Measurements from ENCODE around the gene SLC8A3.

GRCh38 chr14:70137788-70138187, 51.0 kb downstream of the SLC8A3 start:
- TF ChIP-seq HIVEP1 (CRISPR knock-in tag; IDR thresholded peaks at IDR 0.05) (no peak), MIER3 (CRISPR knock-in tag; IDR thresholded peaks at IDR 0.05; ENCODE audit: borderline replicate concordance) (no peak), FOXP1 (IDR thresholded peaks at IDR 0.05) (no peak), FOXP1 (CRISPR knock-in tag; IDR thresholded peaks at IDR 0.05) (no peak), FOXA1 (IDR thresholded peaks at IDR 0.05) (no peak), FOXA1 (CRISPR knock-in tag; IDR thresholded peaks at IDR 0.05) (no peak)
- TF ChIP-seq, protein P1, sequence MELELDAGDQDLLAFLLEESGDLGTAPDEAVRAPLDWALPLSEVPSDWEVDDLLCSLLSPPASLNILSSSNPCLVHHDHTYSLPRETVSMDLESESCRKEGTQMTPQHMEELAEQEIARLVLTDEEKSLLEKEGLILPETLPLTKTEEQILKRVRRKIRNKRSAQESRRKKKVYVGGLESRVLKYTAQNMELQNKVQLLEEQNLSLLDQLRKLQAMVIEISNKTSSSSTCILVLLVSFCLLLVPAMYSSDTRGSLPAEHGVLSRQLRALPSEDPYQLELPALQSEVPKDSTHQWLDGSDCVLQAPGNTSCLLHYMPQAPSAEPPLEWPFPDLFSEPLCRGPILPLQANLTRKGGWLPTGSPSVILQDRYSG (CRISPR knock-in tag; IDR thresholded peaks at IDR 0.05), result no peak
